GM21825 (cell line): Measurements from ENCODE around the gene ZBTB14.
A peak's percentile ranks its signal among the peaks of the same experiment; 100 is the strongest.

Experiments
- ATAC-seq: cut with Tn5 transposase; IDR thresholded peaks from one replicate; pipeline ENCODE4 v1.9.1; 2021; ENCODE audit warnings: mild to moderate bottlenecking, moderate library complexity; ENCODE audit not compliant: unreplicated experiment

Gene ZBTB14

GRCh38 chr18:5294457-5295230 lies 882 bp downstream of the ZBTB14 start:
- ATAC-seq, result peak; percentile 5

- ATAC-seq, result no peak
These were observed 1.4 kb downstream of the ZBTB14 start for GRCh38 chr18:5294113-5294456.

- ATAC-seq, result peak; percentile 75
These were observed 7.0 kb downstream of the ZBTB14 start for GRCh38 chr18:5288517-5288935.

- ATAC-seq, result no peak
These were observed 7.7 kb downstream of the ZBTB14 start for GRCh38 chr18:5287854-5288253.

GRCh38 chr18:5286525-5286924 lies 9.0 kb downstream of the ZBTB14 start:
- no peak for ATAC-seq

GRCh38 chr18:5285326-5285725 lies 10.2 kb downstream of the ZBTB14 start:
- ATAC-seq, result no peak

GRCh38 chr18:5284808-5285207 lies 10.7 kb downstream of the ZBTB14 start:
- no peak for ATAC-seq

GRCh38 chr18:5282770-5283169 lies 12.8 kb downstream of the ZBTB14 start:
- ATAC-seq, result no peak

GRCh38 chr18:5276947-5277346 lies 18.6 kb downstream of the ZBTB14 start:
- no peak for ATAC-seq

GRCh38 chr18:5275872-5276271 lies 19.7 kb downstream of the ZBTB14 start:
- no peak for ATAC-seq

- ATAC-seq, result no peak
These were observed 26.7 kb downstream of the ZBTB14 start for GRCh38 chr18:5268874-5269273.

- no peak for ATAC-seq
These were observed 28.8 kb downstream of the ZBTB14 start for GRCh38 chr18:5266721-5267120.

- ATAC-seq, result no peak
These were observed 41.6 kb downstream of the ZBTB14 start for GRCh38 chr18:5253910-5254309.

- no peak for ATAC-seq
These were observed 44.4 kb downstream of the ZBTB14 start for GRCh38 chr18:5251117-5251516.

- ATAC-seq, result no peak
These were observed 44.9 kb downstream of the ZBTB14 start for GRCh38 chr18:5250603-5251002.

- no peak for ATAC-seq
These were observed 50.6 kb downstream of the ZBTB14 start for GRCh38 chr18:5244941-5245340.

- ATAC-seq, result no peak
These were observed 56.1 kb downstream of the ZBTB14 start for GRCh38 chr18:5239447-5239846.
